HG02973 (cell line): ENCODE data around the gene SLC12A3.

Experiments
- ATAC-seq: cut with Tn5 transposase; IDR thresholded peaks from one replicate; pipeline ENCODE4 v1.9.1; 2021; ENCODE audit warnings: moderate library complexity; ENCODE audit not compliant: unreplicated experiment

SLC12A3 gene, protein sequence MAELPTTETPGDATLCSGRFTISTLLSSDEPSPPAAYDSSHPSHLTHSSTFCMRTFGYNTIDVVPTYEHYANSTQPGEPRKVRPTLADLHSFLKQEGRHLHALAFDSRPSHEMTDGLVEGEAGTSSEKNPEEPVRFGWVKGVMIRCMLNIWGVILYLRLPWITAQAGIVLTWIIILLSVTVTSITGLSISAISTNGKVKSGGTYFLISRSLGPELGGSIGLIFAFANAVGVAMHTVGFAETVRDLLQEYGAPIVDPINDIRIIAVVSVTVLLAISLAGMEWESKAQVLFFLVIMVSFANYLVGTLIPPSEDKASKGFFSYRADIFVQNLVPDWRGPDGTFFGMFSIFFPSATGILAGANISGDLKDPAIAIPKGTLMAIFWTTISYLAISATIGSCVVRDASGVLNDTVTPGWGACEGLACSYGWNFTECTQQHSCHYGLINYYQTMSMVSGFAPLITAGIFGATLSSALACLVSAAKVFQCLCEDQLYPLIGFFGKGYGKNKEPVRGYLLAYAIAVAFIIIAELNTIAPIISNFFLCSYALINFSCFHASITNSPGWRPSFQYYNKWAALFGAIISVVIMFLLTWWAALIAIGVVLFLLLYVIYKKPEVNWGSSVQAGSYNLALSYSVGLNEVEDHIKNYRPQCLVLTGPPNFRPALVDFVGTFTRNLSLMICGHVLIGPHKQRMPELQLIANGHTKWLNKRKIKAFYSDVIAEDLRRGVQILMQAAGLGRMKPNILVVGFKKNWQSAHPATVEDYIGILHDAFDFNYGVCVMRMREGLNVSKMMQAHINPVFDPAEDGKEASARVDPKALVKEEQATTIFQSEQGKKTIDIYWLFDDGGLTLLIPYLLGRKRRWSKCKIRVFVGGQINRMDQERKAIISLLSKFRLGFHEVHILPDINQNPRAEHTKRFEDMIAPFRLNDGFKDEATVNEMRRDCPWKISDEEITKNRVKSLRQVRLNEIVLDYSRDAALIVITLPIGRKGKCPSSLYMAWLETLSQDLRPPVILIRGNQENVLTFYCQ

DNA sequence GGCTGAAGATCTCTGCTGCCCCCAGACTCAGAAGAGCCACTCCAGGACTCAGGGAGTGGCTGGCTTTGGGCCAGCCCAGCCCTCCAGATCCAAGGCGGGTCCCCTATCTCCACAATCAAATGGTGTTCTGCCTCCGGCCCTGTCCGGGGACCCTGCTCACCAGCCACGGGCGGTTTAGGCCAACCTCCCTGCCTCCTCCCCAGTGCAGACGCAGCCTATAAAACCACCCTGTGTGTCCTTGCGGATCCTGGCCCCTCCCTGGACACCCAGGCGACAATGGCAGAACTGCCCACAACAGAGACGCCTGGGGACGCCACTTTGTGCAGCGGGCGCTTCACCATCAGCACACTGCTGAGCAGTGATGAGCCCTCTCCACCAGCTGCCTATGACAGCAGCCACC is at the start of gene SLC12A3:
TSS of gene SLC12A3 (plus strand) at position 248 of the 400 bp plus-strand sequence. CDS start at position 277, 29 bp downstream.
- ATAC-seq, result no peak

DNA sequence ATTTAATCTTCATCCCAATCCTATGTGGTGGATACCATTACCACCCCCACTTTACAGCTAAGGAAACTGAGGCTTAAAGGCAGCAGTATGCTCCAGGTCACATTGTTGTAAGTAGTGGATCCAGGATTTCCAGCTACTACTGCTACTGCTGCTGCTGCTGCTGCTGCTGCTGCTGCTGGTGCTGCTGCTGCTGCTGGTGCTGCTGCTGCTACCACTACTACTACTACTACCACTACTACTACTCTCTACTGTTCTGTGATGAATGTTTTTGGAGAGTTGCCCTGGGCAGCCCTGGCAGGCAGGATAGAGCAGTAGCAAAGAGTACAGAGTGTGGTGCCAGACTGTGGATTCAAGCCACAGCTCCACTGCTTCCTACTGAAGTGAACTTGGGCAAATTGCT is 49.3 kb upstream of the SLC12A3 start:
- no peak for ATAC-seq

DNA sequence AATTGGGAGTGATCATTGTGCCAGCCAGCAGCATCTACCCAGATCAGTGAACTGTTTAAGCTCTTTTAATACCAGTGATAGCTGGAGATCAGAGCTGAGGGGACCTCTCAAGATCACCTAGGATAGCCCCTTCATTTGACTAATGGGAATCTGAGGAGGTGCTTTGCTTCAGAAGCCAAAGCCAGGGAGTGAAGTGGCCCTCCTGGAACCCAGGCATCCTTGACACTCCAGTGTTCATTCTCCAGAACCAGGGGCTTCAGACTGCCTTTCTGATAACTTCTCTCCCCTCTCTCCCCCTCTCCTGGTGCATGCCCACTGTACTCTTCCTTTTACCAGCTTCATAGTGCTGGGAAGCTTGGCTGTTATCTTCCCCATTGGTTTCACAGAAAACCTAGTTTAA is 48.0 kb upstream of the SLC12A3 start:
- ATAC-seq, result no peak

DNA sequence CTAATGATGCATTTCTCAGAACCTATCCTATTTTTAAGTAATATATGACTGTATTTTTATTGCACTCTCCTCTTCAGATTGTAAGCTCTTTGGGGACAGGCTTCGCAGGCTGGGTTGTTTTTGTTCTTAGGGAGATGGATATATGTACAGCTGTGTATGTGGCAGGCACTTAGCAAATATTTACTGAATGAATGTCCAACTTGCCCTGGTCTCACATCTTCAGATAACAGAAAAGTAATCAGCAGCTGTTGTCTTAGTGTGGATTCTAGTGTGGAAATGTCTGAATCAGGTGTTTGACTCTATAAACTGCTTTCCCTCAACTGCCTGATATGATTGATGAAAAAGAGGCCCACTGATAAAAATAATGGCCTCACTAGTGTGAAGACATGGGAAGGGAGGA is 47.1 kb upstream of the SLC12A3 start:
- no peak for ATAC-seq

DNA sequence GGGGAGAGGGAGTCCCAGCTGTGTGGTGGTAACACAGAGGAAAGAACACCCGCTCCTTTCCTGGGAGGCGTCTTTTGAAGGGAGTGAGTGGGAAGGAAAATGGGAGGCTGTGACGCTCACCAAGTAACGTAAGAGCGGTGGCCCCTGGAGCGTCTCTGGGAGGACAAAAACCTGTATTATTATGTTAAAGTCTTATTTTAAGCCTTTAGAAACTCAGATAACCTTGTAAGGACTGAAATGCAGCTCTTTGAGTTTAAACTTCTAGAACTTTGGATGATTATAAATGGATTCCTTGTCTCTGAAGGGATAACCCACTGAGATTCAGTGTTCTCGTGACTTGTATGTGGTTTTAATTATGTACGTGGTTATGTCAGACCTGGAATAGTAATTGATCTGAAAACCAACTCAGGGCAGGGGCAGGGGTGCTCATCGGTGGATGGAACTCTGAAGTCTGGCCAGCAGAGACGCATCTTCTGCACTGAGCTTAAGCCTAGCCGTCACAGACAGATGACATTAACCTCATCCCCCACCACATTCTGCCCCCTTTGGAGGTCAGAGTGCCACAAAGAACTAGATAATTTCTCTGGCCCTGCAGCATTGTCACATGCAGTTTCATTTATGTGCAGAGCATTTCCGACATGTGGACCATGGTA is 41.8 kb upstream of the SLC12A3 start:
- no peak for ATAC-seq

DNA sequence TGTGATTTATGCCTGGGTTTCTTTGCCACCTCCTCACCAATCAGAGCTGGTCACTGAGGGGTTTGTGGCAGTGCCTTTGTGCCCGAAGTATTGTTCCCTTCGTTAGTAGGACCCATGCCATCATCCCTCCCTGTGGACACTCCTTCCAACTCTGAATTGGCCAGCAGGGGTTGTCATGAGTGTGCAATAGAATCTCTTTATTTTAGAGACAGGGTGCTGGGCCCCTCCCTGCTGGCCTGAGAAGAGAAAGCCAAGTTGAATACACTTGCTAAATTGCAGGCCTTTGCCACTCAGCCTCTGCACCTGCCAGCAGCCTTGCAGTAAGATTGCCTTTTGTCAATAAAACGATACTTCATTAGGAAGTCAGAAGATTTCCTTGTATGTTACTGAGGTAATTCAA is 40.7 kb upstream of the SLC12A3 start:
- ATAC-seq, result no peak

DNA sequence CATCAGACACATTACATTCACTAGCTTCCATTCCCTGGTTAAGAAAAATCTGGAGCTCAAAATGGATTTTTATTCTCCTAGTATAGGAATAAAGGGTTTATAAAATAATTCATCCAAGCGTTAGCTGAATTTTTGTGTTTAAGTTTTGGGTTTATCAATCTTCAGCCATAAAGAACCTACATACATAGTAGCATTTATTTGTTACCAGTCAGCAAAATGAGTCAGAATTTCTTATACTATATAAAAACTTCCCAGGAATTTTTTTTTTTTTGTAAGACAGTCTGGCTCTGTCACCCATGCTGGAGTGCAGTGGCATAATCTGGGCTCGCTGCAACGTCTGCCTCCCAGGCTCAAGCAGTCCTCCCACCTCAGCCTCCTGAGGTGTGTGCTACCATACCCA is 40.2 kb upstream of the SLC12A3 start:
- no peak for ATAC-seq

DNA sequence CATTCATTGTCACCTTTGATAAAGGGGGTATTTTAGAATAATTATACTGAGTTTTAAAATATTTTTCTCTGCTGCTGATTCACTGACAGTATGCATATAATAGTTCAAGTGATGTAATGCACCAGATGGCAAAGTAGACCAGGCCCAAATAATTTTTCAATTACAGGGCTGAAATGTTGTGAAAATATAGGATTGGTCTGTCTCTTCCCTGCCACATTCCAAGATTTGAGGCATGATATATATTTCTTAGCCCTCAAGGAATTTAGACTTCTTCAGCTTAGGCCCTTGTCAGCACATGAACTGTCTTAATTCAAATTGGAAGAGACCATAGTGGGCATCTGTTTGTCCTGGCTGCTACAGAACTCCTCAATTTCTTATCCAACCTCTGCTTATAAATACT is 39.2 kb upstream of the SLC12A3 start:
- ATAC-seq, result no peak

DNA sequence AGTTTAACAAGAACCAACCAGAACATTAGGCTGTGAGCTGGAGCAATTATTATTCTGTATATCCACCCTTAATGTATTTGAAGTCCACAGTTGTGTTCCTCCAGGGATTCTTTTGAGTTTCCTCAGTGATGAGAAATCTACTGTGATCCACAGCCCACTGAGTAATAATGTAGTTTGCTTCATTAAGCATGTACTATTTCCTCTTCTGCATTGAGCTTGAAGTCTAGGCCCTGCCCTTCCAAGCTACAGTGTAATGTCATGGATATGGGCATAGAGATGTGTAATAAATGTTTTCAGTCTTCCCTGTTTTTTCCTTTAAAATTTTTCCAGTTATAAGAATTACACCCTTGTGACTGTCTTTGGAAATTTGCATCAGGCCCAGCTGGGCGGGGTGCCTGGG is 36.4 kb upstream of the SLC12A3 start:
- ATAC-seq, result no peak

DNA sequence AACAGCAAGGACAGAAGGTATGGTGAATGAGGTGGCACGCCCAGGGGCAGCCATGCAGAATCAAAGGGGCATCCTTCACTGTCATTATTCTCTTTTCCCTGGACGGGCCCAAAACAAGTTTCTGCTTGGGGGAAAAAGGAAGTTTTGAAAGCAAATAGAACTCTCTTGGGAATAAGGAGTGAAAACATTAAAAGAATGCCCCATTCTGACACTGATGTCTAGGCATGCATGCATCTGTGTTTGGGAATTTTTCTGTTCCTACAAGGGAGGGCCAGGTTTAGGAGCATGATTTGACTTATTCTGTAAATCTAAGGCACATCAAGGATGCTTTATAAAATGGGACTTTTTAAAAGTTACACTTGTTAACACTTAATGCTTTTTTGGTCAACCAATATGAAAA is 34.3 kb upstream of the SLC12A3 start:
- ATAC-seq, result no peak

DNA sequence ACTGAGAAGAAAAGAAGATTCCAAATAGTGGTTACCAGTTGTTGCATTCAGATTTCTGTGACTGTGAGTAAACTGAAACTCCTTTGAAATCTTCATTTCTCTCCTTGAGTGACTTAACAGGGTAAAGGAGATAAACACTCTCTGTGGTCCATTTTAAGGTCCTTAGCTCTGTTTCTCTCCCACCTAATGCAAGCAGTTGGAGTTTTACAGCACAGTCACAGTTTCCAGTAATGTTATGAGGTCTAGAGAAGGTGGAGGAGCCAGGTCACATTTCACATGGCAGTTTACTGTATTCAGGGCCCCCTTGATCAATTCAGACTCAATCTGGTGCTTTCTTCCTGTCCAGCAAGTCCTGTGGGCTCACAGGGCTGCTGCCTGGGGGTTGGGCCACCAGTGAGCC is 32.2 kb upstream of the SLC12A3 start:
- no peak for ATAC-seq

DNA sequence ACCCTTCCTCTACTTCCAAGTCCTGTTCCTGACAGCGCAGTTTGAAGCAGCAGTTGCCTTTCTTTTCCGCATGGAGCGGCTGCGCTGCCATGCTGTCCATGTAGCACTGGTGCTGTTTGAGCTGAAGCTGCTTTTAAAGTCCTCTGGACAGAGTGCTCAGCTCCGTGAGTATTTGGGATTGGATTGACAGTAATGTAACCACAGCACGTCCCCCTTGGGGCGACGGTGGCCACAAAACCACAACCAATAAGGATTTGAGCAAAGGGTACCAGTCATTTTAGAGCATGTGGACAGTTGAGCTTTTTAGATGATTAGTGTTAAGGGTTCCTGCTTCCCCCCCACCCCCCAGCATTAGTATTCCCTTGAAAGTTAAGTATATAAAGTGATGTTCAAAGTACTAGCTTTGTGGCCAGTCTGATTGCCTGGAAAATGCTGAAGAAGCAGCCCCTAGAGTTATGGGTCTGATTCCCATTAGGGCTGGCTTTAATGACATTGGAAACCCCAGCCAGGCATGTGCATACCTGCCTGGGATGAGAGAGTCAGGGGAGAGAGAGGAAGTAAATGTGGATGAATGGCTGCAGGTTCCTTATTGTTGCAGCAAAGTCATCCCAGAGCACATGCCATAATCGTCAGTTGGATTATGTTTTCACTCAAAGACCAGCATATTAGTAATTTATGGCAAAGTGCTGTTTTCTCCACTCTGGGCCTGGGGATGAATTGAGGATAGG is 31.6 kb upstream of the SLC12A3 start:
- ATAC-seq, result no peak

DNA sequence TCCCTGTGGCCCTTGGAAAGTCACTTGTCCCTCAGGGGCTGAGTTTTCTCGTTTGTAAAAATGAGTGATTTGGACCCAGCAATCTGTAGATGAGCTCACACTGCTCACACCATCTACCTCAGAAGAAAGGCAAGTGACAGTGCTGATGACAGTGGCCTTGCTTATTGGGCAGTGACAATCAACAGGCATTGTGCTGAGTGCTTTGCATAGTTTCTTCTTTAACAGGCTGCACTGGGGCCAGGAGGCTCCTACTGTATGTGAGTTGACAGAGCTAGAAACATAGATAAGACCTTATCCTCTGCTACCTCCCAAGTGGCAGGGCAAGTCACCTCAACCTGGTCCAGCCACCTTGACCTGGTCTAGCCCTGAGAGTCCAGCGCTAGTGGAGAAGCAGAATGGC is 29.7 kb upstream of the SLC12A3 start:
- ATAC-seq, result no peak

DNA sequence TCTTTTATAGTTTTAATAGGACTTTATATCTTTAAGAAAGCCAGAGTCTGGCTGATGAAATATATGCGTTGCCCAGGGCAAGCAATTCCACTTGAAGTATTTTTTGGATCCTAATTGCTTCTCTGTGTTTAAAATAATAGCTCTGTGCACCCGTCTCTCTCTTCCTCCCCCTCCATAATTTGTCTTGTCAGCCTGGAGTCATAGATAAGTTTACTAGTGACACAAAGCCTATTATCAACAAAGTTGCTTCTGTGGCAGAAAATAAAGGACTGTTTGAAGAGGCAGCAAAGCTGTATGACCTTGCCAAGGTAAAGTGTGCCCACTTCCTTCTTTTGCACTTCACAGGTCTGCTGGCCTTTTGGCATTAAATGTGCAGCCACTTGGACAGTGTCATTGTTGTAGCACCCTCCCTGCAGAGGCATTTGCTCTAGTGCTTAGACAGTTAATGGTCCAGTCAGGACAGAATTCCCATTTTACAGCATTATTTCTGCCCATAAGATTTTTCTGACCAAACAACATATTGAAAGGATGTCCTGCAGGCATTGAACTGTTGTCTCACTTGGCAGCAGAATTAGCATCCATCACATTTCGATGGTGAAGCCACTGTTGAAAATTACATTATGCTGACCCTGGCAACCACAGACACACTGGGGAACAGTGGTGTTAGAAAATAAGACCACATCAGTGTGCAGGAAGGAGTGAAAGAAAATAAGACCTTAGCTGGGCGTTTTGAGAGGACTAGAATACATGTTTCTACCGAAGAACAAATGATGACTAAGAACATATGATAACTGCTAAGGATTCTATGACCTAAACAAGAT is 28.4 kb upstream of the SLC12A3 start:
- ATAC-seq, result no peak

DNA sequence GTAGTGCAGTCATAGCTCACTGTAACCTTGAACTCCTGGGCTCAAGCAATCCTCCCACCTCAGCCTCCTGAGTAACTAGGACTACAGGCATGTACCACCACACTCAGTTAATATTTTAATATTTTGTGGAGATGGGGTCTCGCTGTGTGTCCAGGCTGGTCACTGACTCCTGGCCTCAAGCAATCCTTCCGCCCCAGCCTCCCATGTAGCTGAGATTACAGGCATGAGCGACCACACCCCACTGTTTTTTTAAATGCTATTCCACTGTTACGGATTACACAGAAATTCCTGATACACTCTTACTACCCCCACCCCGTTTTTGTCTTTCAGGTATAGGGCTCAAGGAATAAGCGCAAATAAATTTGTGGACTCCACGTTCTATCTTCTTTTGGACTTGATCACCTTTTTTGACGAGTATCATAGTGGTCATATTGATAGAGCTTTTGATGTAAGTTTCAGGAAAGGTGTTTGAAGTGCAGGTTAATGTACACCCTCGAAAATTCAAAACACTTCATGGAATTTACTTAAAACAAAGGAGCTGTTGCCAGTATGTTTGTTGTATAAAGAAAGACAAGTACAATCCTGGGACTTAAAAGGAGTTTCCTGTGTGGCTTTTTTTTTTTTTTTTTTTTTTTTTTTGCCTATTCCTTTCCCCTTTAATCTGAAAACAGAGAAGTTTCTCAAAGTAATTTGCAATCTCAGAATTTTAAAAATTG is 26.2 kb upstream of the SLC12A3 start:
- ATAC-seq, result no peak

DNA sequence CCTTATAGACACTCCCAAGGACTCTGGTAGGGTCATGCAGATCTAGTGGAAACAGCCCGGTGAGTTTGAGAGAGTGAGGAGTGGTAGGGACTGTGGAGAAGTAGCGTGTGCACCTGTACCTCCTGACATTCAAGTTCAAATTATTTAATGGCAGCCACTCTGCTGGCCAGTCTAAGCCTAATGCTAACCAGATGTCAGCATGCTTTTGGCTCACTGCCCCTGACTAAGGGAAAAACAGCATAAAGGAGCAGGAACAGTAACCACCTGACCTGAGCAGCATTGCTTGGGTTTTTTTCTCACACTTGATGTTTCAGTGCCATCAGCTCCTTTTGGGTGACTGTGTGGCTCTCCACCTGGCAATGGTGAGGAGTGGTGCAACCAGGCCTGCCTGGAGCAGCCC is 23.8 kb upstream of the SLC12A3 start:
- ATAC-seq, result no peak

DNA sequence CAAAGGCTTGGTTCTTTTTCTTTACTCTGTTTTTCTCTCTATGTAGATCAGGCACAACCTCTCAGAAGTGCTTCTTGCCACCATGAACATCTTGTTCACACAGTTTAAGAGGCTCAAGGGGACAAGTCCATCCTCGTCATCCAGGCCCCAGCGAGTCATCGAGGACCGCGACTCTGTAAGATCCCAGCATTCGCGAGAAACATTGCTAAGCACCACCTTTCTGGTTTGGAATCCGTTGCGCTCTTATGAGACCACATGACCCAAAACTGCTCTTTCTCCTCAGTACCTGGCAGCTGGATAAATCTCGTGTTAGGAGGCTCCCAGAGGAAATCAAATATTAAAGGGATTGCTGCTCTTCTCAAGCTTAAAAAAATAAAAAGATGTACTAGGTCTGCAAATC is 23.3 kb upstream of the SLC12A3 start:
- no peak for ATAC-seq

DNA sequence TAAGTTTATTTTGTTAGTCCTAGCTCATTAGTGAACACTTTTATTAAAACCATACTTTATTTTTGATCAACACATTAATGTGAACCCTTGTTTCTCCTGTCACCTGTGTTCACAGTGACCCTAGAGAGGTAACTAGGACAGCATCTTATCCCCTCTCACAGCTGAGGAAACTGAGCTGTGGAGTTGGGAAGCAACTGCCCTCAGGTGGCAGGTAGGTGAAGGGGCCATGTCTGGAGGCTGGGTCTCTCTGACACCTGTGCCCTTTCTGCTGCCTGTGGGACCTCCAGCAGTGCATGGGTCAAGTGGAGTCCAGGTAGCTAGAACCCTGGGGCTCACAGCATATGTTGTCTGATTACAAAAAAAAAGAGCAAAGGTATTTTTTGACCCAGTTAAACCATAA is 22.9 kb upstream of the SLC12A3 start:
- no peak for ATAC-seq

DNA sequence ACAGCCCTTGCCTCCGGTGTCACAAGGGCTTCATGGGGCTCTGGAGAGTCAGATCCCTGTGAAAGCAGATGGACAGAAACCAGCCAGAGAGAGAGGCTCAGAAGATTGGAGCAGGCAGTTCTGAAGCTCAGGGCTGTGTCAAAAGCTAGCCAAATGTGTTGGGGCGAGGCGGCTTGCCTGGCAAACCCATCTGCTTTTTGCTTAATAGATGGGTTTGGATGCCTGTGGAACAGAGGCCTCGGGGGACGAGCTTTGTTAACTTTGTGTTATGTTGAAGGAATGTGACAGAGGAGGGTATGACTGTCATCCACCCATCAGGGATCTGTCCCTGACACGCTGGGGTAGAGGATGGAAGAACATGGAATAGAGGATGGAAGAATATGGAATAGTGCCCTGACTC is 21.0 kb upstream of the SLC12A3 start:
- ATAC-seq, result no peak
